Stimulated activated CD8-positive, alpha-beta memory T cell treated with anti-CD3 and anti-CD28 coated beads, Interleukin-7, amount 100 ng/mL, for 48 hours (primary cell): ENCODE measurements around the gene CCL22.

Experiments used
- DNase-seq, 2 donors: peaks; one replicate each; pipeline ENCODE4 v3.0.0-alpha.2; 2020; ENCODE audit warnings: low read depth in 1 of 2; ENCODE audit errors: extremely low read depth in 1 of 2

CCL22 gene

GRCh38 chr16:57345666-57346204 is 12.8 kb upstream of the CCL22 start:
- DNase-seq, result no peak

DNA sequence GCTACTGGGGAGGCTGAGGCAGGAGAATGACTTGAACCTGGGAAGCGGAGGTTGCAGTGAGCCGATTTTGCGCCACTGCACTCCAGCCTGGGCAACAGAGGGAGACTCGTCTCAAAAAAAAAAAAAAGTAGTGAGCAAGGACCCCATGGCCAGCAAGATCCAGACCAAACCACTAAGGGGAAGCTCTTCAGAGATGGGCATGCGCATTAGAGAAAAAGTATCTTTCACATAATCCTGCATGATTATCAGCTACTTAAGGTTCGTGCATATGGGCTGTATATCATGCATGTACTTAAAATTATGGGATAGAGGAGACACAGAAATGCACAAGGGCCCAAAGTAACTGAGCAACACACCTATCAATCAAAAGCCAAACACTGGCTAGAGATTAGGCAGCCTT is 10.7 kb upstream of the CCL22 start:
- DNase-seq, result no peak

GRCh38 chr16:57348327-57348726 is 10.3 kb upstream of the CCL22 start:
- no peak for DNase-seq

GRCh38 chr16:57349212-57350031 is 9.2 kb upstream of the CCL22 start:
- DNase-seq, result no peak

GRCh38 chr16:57352636-57353047 is 5.9 kb upstream of the CCL22 start:
- no peak for DNase-seq

DNA sequence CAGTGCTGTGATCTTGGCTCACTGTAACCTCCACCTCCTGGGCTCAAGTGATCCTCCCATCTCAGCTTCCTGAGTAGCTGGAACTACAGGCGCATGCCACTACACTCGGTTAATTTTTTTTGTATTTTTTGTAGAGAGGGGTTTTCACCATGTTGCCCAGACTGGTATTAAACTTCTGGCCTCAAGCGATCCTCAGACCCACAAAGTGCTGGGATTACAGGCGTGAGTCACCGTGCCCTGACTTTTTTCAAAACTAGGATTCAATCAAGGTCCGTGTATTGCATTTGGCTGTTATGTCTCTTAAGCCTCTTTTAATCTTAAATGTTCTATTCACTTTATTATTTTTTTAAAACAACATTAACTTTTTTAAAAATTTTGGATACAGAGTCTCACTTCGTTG is 4.3 kb upstream of the CCL22 start:
- DNase-seq, result no peak

DNA sequence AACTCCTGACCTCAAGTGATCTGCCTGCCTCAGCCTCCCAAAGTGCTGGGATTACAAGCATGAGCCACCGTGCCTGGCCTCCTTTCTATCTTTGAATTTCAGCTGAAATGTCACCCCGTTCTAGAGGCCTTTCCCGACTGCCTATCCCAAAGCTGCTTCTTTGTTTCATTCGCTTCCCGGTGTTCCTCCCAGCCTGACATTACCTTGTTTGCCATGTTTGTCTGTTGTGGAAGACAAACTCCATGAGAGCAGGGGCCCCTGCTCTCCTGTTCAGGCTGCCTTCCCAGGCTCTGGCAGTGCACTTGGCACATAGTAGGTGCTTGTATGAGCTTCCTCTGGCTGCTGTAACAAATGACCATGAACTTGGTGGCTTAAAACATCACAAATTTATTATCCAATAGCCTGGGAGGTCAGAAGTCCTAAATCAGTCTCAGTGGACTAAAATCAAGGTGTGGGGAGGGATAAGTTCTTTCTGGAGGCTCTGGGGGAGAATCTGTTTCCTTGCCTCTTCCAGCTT is 2.6 kb upstream of the CCL22 start:
- no peak for DNase-seq

- DNase-seq, result no peak
These were observed 2.0 kb upstream of the CCL22 start for GRCh38 chr16:57356547-57356946.

DNA sequence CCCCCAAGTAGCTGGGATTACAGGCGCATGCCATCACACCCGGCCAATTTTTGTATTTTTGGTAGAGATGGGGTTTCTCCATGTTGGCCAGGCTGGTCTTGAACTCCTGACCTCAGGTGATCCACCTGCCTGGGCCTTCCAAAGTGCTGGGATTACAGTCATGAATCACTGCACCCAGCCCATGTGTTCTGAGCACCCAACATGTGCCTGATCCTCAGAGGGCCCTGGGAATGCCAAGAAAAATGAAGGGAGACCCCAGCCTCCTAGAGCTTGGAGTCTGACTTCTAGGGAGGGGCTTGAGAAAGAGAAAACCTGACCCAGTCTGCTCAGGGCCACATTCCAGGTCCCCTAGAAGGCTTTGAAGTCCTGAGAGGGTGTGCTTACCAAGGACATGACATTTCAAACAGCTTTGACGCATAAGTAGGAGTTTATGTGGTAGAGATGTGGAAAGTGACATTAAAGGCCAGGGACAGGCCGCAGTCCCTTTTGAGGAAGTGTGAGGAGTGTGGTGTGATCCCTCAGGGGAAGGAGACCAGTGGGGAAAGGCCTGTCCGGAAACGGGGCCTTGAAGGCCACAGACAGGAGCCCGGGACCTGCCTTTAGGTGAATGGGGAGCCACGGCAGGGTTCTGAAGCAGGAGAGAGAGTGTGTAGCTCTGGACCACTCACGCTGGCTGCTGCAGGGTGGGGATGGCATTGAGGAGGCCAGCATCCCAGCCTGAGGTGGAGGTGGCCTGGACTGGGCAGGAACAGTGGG is 1.1 kb upstream of the CCL22 start:
- DNase-seq, result no peak

- DNase-seq, result no peak
These were observed 530 bp upstream of the CCL22 start for GRCh38 chr16:57358086-57358420.

DNA sequence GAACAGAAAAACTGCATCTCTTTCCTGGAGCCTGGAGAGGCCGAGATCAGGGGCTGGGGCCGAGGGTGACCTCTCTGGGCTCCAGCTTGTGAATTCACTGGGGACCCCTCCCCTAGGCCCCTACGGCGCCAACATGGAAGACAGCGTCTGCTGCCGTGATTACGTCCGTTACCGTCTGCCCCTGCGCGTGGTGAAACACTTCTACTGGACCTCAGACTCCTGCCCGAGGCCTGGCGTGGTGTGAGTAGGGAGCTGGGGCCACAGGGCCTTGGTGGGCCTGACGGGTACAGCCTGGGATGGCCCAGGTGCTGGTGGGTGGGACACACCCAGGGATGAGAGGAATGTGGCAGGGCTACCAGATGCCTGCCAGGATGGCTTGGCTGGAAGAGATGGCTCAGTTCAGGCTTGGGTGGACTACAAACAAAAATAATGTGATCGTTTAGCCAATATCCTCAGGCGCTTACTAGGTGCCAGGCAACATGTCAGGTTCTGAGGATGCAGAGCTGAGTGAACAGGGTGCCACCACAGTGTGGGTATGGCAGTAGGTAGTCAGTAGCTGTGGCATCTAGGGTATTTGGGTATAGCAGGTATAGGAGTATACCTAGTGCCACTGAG is 1.8 kb downstream of the CCL22 start:
- no peak for DNase-seq

GRCh38 chr16:57361404-57361803 is 2.8 kb downstream of the CCL22 start:
- DNase-seq, result no peak

DNA sequence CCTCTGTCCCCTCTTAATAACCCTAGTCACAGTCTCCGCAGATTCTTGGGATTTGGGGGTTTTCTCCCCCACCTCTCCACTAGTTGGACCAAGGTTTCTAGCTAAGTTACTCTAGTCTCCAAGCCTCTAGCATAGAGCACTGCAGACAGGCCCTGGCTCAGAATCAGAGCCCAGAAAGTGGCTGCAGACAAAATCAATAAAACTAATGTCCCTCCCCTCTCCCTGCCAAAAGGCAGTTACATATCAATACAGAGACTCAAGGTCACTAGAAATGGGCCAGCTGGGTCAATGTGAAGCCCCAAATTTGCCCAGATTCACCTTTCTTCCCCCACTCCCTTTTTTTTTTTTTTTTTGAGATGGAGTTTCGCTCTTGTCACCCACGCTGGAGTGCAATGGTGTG is 5.6 kb downstream of the CCL22 start:
- DNase-seq, result no peak

DNA sequence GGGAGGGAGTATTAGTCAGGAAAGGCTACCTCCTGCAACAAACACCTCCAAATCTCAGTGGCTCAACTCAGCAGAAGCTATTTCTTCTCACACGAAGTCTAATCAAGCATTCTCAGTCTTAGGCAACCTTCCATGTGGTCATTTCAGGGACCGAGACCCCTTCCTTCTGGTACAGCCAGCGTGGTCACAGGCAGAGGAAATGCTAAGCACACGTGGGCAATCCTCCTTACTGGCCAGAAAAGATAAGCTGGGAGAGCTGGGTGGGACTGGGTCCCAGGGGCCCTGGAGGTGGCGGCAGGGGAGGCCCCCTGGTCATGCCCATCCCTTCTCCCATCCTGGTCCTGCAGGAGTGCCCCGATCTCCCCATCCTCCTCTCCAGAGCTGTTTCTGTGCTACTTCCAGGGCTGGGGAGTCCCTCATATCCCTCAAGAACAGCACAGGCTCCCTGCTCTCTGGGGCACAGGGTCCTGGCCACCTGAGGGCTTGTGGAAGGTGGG is 8.0 kb downstream of the CCL22 start:
- DNase-seq, result no peak

DNA sequence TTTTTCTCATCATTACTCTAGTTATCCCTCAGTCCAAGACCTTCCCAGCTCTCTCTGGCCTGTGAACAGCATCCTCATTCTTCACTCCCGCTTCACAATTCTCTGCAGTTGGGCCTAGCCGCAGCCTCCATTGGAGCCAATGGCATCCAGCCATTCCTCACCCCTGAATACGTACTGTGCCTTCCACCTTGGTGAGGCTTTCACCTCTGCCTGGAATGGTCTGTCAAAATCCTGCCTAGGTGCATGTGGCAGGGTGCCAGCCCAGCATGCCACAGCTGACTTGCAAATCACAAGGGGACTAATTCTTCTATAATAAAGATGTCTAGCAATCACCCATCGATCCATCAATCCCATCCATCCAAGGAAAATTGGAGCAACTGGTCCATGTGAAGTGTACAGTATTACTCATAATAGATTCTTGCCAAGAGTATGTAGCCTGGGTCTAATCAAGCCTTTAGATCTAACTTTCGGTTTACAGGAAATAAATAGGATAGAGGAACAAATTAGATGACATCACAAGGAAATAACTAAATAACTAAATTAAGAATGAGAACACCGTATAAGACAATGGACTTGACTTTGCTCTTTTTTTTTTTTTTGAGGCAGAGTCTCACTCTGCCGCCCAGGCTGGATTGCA is 8.7 kb downstream of the CCL22 start:
- no peak for DNase-seq

- no peak for DNase-seq
These were observed 13.2 kb downstream of the CCL22 start for GRCh38 chr16:57371494-57372371.

DNA sequence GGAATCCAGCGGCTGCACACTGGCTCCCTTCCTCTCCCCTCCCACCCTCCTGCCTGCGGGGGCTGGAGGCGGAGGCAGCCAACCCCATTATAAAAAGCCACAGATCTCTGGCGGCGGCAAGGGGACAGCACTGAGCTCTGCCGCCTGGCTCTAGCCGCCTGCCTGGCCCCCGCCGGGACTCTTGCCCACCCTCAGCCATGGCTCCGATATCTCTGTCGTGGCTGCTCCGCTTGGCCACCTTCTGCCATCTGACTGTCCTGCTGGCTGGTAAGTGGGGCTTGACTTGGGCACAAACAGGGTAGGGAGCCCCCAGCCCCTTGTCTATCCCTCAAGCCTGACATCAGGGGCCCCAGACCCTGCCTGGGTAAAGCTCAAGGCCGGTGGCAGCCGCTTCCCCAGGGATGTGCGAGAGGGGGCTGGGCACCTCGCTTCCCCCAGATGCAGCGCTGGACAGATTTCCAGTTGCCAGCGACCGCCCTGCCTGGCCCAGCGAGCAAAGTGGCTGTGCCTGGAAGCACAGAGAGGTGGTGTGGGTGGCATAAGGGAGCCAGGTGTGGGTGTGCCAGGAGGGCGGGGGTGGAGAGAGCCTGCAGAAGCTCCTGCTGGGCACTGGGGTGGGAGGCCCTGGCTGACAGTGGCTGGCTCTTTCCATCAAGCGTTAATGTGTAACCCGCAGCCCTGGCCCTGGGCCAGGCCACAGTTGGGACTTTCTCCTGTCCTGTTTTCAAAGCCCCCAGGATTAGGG is 14.0 kb downstream of the CCL22 start, which contains the start of gene CX3CL1:
CX3CL1 (plus strand) TSS at position 119 of the 745 bp plus-strand sequence; CDS start at position 198, 79 bp downstream.
- DNase-seq, result no peak

GRCh38 chr16:57373117-57373947 is 14.7 kb downstream of the CCL22 start:
- no peak for DNase-seq
